ENCODE measurements around the gene CLDN20.
"Not testable (repeated sequence)": the region's sequence is repeated elsewhere in the genome, so short reads cannot be mapped to it uniquely, and the experiment has no call there.

CLDN20 gene

GRCh38 chr6:155271145-155271544 lies 7.3 kb downstream of the CLDN20 start:
- DNase-seq, result no peak

- DNase-seq, result no peak
Measured at GRCh38 chr6:155272353-155273232, 8.8 kb downstream of the CLDN20 start.

GRCh38 chr6:155273431-155273830 lies 9.6 kb downstream of the CLDN20 start:
- DNase-seq, result no peak

GRCh38 chr6:155274106-155274505 lies 10.3 kb downstream of the CLDN20 start:
- DNase-seq, result no peak

GRCh38 chr6:155274533-155274932 lies 10.7 kb downstream of the CLDN20 start:
- no peak for DNase-seq

- DNase-seq, result no peak
Measured at GRCh38 chr6:155275808-155276480, 12.1 kb downstream of the CLDN20 start.

- no peak for DNase-seq
Measured at GRCh38 chr6:155276638-155277037, 12.8 kb downstream of the CLDN20 start.

GRCh38 chr6:155278319-155279049 lies 14.7 kb downstream of the CLDN20 start:
- DNase-seq, result no peak

- DNase-seq, result no peak
Measured at GRCh38 chr6:155284775-155285174, 21.0 kb downstream of the CLDN20 start.

- no peak for DNase-seq
Measured at GRCh38 chr6:155287762-155288161, 23.9 kb downstream of the CLDN20 start.

- DNase-seq, result no peak
Measured at GRCh38 chr6:155290491-155290890, 26.7 kb downstream of the CLDN20 start.

GRCh38 chr6:155291291-155291690 lies 27.5 kb downstream of the CLDN20 start:
- DNase-seq, result no peak

GRCh38 chr6:155292711-155293110 lies 28.9 kb downstream of the CLDN20 start:
- no peak for DNase-seq

GRCh38 chr6:155297669-155298068 lies 33.9 kb downstream of the CLDN20 start:
- no peak for DNase-seq

- DNase-seq, result no peak
Measured at GRCh38 chr6:155301867-155302266, 38.1 kb downstream of the CLDN20 start.

GRCh38 chr6:155303361-155303870 lies 39.6 kb downstream of the CLDN20 start:
- no peak for DNase-seq

- DNase-seq, result no peak
Measured at GRCh38 chr6:155306958-155307357, 43.1 kb downstream of the CLDN20 start.

GRCh38 chr6:155309150-155309549 lies 45.3 kb downstream of the CLDN20 start:
- DNase-seq, result no peak

- DNase-seq, result no peak
Measured at GRCh38 chr6:155310596-155310995, 46.8 kb downstream of the CLDN20 start.

- DNase-seq, result no peak
Measured at GRCh38 chr6:155311086-155311485, 47.3 kb downstream of the CLDN20 start.

GRCh38 chr6:155311583-155311982 lies 47.8 kb downstream of the CLDN20 start:
- no peak for DNase-seq

- not testable (repeated sequence) for DNase-seq
Measured at GRCh38 chr6:155312950-155313349, 49.1 kb downstream of the CLDN20 start.

- DNase-seq, result peak in 1 of 2 donors; percentile 44
Measured at GRCh38 chr6:155313602-155314091, 49.8 kb downstream of the CLDN20 start.

All from CD4-positive, alpha-beta T cell treated with Interferon alpha-2 for 1 hour (primary cell).